DND-41 (cell line): ENCODE data around the gene IQCH.

Source experiments
- CTCF ChIP-seq: IDR thresholded peaks from 2 replicates; pipeline ENCODE4 v1.5.1; 2012; ENCODE audit warnings: borderline replicate concordance, low read length, moderate library complexity, mild to moderate bottlenecking; ENCODE audit not compliant: poor library complexity, severe bottlenecking; ENCODE audit errors: extremely low read depth
- EZH2 ChIP-seq: IDR thresholded peaks from 3 replicates; pipeline ENCODE4 v1.6.1; 2012; ENCODE audit warnings: borderline replicate concordance, low read depth, mild to moderate bottlenecking, moderate library complexity, low read length, inconsistent platforms; ENCODE audit not compliant: severe bottlenecking

DNA sequence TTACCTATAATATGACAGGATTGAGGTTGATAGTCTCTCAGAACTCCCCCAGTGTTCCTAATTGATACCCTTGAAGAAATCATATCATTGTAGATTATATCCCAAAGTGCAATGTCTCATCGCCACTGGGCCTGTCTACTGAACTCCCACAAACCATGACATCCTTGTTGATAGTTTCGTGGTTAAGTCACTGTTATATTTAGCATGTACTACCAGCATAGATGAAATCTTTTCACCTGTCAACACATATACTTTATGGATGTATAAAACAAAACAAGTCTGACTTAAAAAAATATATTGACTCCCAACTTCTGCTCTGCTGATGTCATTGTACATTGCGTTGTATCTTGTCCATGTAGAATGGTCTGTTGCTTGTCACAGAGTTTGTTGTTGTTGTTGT lies 128.1 kb downstream of the IQCH start:
- no peak for TF ChIP-seq CTCF
- TF ChIP-seq EZH2: no peak
